K562 (cell line): ENCODE measurements around the gene RAB6B. TPM values are rescaled to one million over a fixed set of nuclear protein-coding genes. Genes with fewer than 3 reads are reported as not detected.

Source experiments
- ARNT ChIP-seq, 2 experiments: fragments of 450-650 bp; IDR thresholded peaks; 2 replicates each; pipeline ENCODE4 v1.6.1; 2016; ENCODE audit warnings: mild to moderate bottlenecking in 1 of 2
- BRCA1 ChIP-seq, 2 experiments: fragments of 450-650 bp in 1 of 2; sonication (generic) in 1 of 2; formaldehyde crosslinking in 1 of 2; IDR thresholded peaks; 2 replicates each; pipeline versions ENCODE4 v1.5.0 to v1.6.1; 2017 to 2020; ENCODE audit warnings: mild to moderate bottlenecking in 1 of 2, missing genetic modification reagents in 1 of 2
- CTBP1 ChIP-seq: fragments of 450-650 bp; IDR thresholded peaks from 2 replicates; pipeline ENCODE4 v1.6.1; 2016; ENCODE audit warnings: borderline replicate concordance
- ELF4 ChIP-seq: fragments of 450-650 bp; formaldehyde crosslinking; IDR thresholded peaks from 2 replicates; pipeline ENCODE4 v1.4.0; 2022; ENCODE audit warnings: missing genetic modification characterization
- FOXK1 ChIP-seq: sonication (generic); formaldehyde crosslinking; IDR thresholded peaks from 2 replicates; pipeline ENCODE4 v1.8.0; 2022; ENCODE audit warnings: missing genetic modification reagents, mild to moderate bottlenecking, borderline replicate concordance
- HCFC1 ChIP-seq: IDR thresholded peaks from 2 replicates; pipeline ENCODE4 v1.6.1; 2012; ENCODE audit warnings: low read depth, low read length, improper control_type of control experiment
- HMG20B ChIP-seq: fragments of 250-450 bp; sonication (Bioruptor Pico); IDR thresholded peaks from 2 replicates; pipeline ENCODE4 v1.5.0; 2021; ENCODE audit warnings: mild to moderate bottlenecking
- MED1 ChIP-seq: sonication (generic); formaldehyde crosslinking; IDR thresholded peaks from 2 replicates; pipeline ENCODE4 v1.8.1; 2023; ENCODE audit warnings: missing genetic modification reagents, borderline replicate concordance
- NR2C1 ChIP-seq, 2 experiments: fragments of 450-650 bp; IDR thresholded peaks; 2 replicates each; pipeline ENCODE4 v1.6.1; 2017; ENCODE audit warnings: mild to moderate bottlenecking in 2 of 2, antibody characterized with exemption in 1 of 2, inconsistent platforms in 1 of 2, missing compliant biosample characterization in 1 of 2, missing genetic modification characterization in 1 of 2
- NR2F6 ChIP-seq: fragments of 450-650 bp; formaldehyde crosslinking; IDR thresholded peaks from 2 replicates; pipeline ENCODE4 v1.4.0; 2020; ENCODE audit warnings: mild to moderate bottlenecking
- NRF1 ChIP-seq, 2 experiments: fragments of 450-650 bp; IDR thresholded peaks in 1 of 2; conservative IDR thresholded peaks in 1 of 2; 2 replicates each; pipeline ENCODE4 v1.6.1; 2014; ENCODE audit warnings: mild to moderate bottlenecking in 2 of 2
- RFX5 ChIP-seq: IDR thresholded peaks from 2 replicates; pipeline ENCODE4 v1.6.1; 2011; ENCODE audit warnings: low read depth, mild to moderate bottlenecking, improper control_type of control experiment, low read length
- SMC3 ChIP-seq: conservative IDR thresholded peaks from 2 replicates; pipeline ENCODE4 v1.6.1; 2011; ENCODE audit warnings: low read depth, low read length, improper control_type of control experiment; ENCODE audit not compliant: insufficient read depth
- SP2 ChIP-seq: IDR thresholded peaks from 2 replicates; pipeline ENCODE4 v1.6.1; 2011; ENCODE audit warnings: mild to moderate bottlenecking, low read depth, low read length, moderate library complexity; ENCODE audit not compliant: poor library complexity, severe bottlenecking; ENCODE audit errors: extremely low read depth
- TRIM24 ChIP-seq, 2 experiments: fragments of 450-650 bp; IDR thresholded peaks; 2 replicates each; pipeline ENCODE4 v1.6.1; 2016
- ZNF408 ChIP-seq: fragments of 250-450 bp; sonication (Bioruptor Pico); IDR thresholded peaks from 2 replicates; pipeline ENCODE4 v1.4.0; 2020; ENCODE audit warnings: low read depth, mild to moderate bottlenecking, moderate library complexity
- ZNF436 ChIP-seq: fragments of 250-450, 450-650 bp; sonication (Bioruptor Pico); formaldehyde crosslinking; IDR thresholded peaks from 2 replicates; pipeline ENCODE4 v1.7.0; 2020; ENCODE audit warnings: mild to moderate bottlenecking
- ZNF644 ChIP-seq: fragments of 200-800 bp; sonication (Bioruptor generic); IDR thresholded peaks from 2 replicates; pipeline ENCODE4 v1.6.1; 2016; ENCODE audit warnings: low read depth, missing genetic modification characterization, missing compliant biosample characterization
- ZNF707 ChIP-seq: fragments of 250-450 bp; sonication (Bioruptor Pico); conservative IDR thresholded peaks from 2 replicates; pipeline ENCODE4 v1.8.0; 2022; ENCODE audit warnings: inconsistent platforms, mild to moderate bottlenecking, moderate library complexity
- ZSCAN29 ChIP-seq: fragments of 450-650 bp; IDR thresholded peaks from 2 replicates; pipeline ENCODE4 v1.6.1; 2017
- polyA plus RNA-seq, 8 experiments: library from polyadenylated mRNA; depleted of rRNA in 4 of 8; stranded (reverse) in 5 of 8; unstranded in 3 of 8; fragments of >200 nt; fragmentation: Nextera tagmentation in 2 of 8; fragmentation: Illumina TruSeq in 1 of 8; extraction: Ambion mirVana in 2 of 8; extraction: Trizol in 1 of 8; gene quantifications; 2 replicates each; pipeline versions ENCODE4 v1.2.1 to v1.2.3, GENCODE V29; 2011 to 2014; ENCODE audit warnings: inconsistent platforms in 1 of 8, missing spikeins in 1 of 8
- total RNA-seq, 7 experiments: library from RNA; depleted of rRNA in 6 of 7; stranded (reverse); fragments of >200 nt in 6 of 7; fragmentation: Illumina TruSeq in 2 of 7; extraction: Trizol in 2 of 7; gene quantifications; 2 replicates each; pipeline versions ENCODE4 v1.2.1 to v1.2.3, GENCODE V29; 2011 to 2021; ENCODE audit warnings: low replicate concordance in 1 of 7
- TF ChIP-seq, protein P1 (sequence below): fragments of 450-650 bp; conservative IDR thresholded peaks from 2 replicates; pipeline ENCODE4 v1.6.1; 2016; ENCODE audit warnings: missing genetic modification characterization, low read depth, mild to moderate bottlenecking, missing compliant biosample characterization, moderate library complexity
- TF ChIP-seq, protein P2 (sequence below): fragments of 450-650 bp; IDR thresholded peaks from 2 replicates; pipeline ENCODE4 v1.6.1; 2016; ENCODE audit warnings: missing biosample characterization, missing genetic modification characterization
- TF ChIP-seq, protein P3 (sequence below): fragments of 200-800 bp; sonication (Bioruptor generic); IDR thresholded peaks from 2 replicates; pipeline ENCODE4 v1.6.1; 2017; ENCODE audit warnings: missing genetic modification characterization, missing compliant biosample characterization
- TF ChIP-seq, protein P4 (sequence below), 2 experiments: fragments of 450-650 bp in 1 of 2; sonication (generic) in 1 of 2; formaldehyde crosslinking in 1 of 2; IDR thresholded peaks in 1 of 2; conservative IDR thresholded peaks in 1 of 2; 2 replicates each; pipeline versions ENCODE4 v1.6.1 to v1.8.1; 2016 to 2023; ENCODE audit warnings: mild to moderate bottlenecking in 2 of 2, moderate library complexity in 2 of 2, inconsistent platforms in 1 of 2, missing genetic modification reagents in 1 of 2

The RAB6B gene
- total and polyA plus RNA-seq, 9 of the 15 experiments (the other 6 are each of a cell fraction or from before 2014, with no cell fraction given), result 0.60 to 18.1 (median 1.5) TPM

DNA sequence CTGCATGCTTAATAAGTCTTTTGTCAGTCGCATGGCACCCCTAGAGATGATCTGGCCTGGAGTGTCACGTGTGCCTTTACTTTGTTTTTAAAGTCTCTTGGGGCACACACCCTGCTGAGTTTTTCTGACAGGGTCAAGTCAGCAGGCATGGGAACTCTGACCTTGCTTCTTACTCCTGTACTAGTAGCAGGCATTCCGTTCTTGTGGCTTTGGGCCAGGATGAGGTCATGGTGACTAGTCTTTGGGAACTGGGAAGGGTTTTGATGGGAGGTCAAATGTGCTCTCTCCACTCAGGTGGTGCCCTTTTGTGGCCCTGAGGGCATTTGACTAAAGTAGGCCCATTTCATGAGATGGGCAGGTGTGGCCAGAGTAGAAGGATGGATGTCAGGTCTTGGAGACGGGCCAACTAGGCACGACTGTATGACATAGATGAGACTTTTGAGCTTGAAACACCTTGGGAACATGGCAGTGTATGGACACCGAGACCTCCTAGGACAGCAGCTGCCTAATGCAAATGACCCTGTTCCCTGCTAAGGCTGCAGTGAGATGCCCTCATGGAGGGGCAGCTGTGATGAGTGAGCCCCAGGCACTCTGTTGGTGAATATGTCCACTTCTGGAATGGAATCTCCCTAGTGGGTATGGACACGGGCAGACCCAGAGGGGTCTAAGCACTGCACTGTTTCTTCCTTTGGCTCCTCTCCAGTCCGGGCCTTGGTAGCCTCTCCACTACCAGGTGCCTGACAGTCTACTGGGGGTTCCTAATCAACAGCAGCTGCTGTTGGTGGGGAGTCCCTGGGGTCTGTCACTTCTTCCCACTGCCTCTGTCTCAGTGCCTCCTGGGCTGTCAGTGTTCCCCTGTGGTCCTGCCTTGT lies 73.7 kb downstream of the RAB6B start (continued):
- TF ChIP-seq ZNF408 (CRISPR knock-in tag) (no peak), NRF1 (conservative IDR thresholded peaks at IDR 0.05 in 1 of 2, IDR thresholded peaks at IDR 0.05 in 1 of 2) (no peak), ZNF644 (tag) (no peak), SP2 (no peak), ZSCAN29 (no peak), RFX5 (no peak), ELF4 (no peak), HCFC1 (no peak), ZNF707 (CRISPR knock-in tag) (no peak), ZNF436 (CRISPR knock-in tag) (no peak), MED1 (CRISPR knock-in tag) (no peak), CTBP1 (0 out of 2 replicates have a peak, but pooled peaks have one; percentile 36), HMG20B (CRISPR knock-in tag) (no peak), NR2F6 (CRISPR knock-in tag) (no peak), TRIM24 (IDR thresholded peaks at IDR 0.05) (no peak), ARNT (IDR thresholded peaks at IDR 0.05) (no peak), FOXK1 (no peak), NR2C1 (IDR thresholded peaks at IDR 0.05) (peak; percentile 32; the same call in 1 of the 2 replicates), NR2C1 (tag; IDR thresholded peaks at IDR 0.05) (peak; percentile 76), SMC3 (0 out of 2 replicates have a peak, but pooled peaks have one; percentile 19), BRCA1 (IDR thresholded peaks at IDR 0.05) (no peak), BRCA1 (CRISPR knock-in tag; IDR thresholded peaks at IDR 0.05) (no peak)
- TF ChIP-seq, protein P1, sequence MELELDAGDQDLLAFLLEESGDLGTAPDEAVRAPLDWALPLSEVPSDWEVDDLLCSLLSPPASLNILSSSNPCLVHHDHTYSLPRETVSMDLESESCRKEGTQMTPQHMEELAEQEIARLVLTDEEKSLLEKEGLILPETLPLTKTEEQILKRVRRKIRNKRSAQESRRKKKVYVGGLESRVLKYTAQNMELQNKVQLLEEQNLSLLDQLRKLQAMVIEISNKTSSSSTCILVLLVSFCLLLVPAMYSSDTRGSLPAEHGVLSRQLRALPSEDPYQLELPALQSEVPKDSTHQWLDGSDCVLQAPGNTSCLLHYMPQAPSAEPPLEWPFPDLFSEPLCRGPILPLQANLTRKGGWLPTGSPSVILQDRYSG (tag), result no peak
- TF ChIP-seq, protein P2, sequence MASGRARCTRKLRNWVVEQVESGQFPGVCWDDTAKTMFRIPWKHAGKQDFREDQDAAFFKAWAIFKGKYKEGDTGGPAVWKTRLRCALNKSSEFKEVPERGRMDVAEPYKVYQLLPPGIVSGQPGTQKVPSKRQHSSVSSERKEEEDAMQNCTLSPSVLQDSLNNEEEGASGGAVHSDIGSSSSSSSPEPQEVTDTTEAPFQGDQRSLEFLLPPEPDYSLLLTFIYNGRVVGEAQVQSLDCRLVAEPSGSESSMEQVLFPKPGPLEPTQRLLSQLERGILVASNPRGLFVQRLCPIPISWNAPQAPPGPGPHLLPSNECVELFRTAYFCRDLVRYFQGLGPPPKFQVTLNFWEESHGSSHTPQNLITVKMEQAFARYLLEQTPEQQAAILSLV (tag), result no peak
- TF ChIP-seq, protein P3, sequence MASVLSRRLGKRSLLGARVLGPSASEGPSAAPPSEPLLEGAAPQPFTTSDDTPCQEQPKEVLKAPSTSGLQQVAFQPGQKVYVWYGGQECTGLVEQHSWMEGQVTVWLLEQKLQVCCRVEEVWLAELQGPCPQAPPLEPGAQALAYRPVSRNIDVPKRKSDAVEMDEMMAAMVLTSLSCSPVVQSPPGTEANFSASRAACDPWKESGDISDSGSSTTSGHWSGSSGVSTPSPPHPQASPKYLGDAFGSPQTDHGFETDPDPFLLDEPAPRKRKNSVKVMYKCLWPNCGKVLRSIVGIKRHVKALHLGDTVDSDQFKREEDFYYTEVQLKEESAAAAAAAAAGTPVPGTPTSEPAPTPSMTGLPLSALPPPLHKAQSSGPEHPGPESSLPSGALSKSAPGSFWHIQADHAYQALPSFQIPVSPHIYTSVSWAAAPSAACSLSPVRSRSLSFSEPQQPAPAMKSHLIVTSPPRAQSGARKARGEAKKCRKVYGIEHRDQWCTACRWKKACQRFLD (CRISPR knock-in tag), result no peak
- TF ChIP-seq, protein P4, sequence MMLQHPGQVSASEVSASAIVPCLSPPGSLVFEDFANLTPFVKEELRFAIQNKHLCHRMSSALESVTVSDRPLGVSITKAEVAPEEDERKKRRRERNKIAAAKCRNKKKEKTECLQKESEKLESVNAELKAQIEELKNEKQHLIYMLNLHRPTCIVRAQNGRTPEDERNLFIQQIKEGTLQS (IDR thresholded peaks at IDR 0.05), result peak; percentile 69
- TF ChIP-seq, protein P4 (CRISPR knock-in tag; conservative IDR thresholded peaks at IDR 0.05), result no peak
